GM12878 (cell line): ENCODE results near the gene IFRD1. TPM values are rescaled to one million over a fixed set of nuclear protein-coding genes. Genes with fewer than 3 reads are reported as not detected.

Experiments used
- ATAC-seq: fragments of 200-7000 bp; cut with Tn5 transposase; 3 replicates; pipeline ENCODE4 v1.9.1; 2020; ENCODE audit warnings: mild to moderate bottlenecking, moderate library complexity
- BruUV-seq: library from RNA; stranded (reverse); fragments of 400-500 nt; replicated peaks from 2 replicates; lab custom pipeline; 2021; lab: Mats Ljungman, UMichigan
- CTCF ChIA-PET: fragments of 300-600 bp; sonication (Branson Sonifier 250); formaldehyde crosslinking; extraction: SDS; loops from one replicate; lab custom pipeline; 2021; ENCODE audit warnings: inconsistent platforms; lab: Yijun Ruan, JAX
- POLR2A ChIA-PET: fragments of 350-600 bp; formaldehyde crosslinking; extraction: SDS; loops from one replicate; lab custom pipeline; 2021; ENCODE audit warnings: inconsistent platforms; lab: Charles Lee
- RAD21 ChIA-PET: fragments of 300-600 bp; sonication (Branson Sonifier 250); formaldehyde crosslinking; loops from one replicate; lab custom pipeline; 2023; ENCODE audit warnings: antibody characterized with exemption; ENCODE audit not compliant: unreplicated experiment; lab: Charles Lee
- SMC1A ChIA-PET: fragments of 300-600 bp; sonication (Branson Sonifier 250); formaldehyde crosslinking; loops from one replicate; lab custom pipeline; 2023; ENCODE audit not compliant: unreplicated experiment, uncharacterized antibody; lab: Charles Lee
- DNase-seq: peaks from one replicate; pipeline ENCODE4 v3.0.0-alpha.2; 2011; ENCODE audit warnings: low read depth, low spot score
- FAIRE-seq: peaks from 3 replicates; lab custom pipeline; 2011; peaks lifted over from hg19 to GRCh38; lab: Jason Lieb, UNC
- H2AFZ ChIP-seq: 2 replicates; pipeline ENCODE4 v1.6.0; 2011; ENCODE audit warnings: low read depth, low read length, control low read depth; ENCODE audit not compliant: control insufficient read depth
- H3K27ac ChIP-seq: 2 replicates; pipeline ENCODE4 v1.5.1; 2011; ENCODE audit warnings: control low read depth; ENCODE audit not compliant: control insufficient read depth, insufficient read depth
- H3K27me3 ChIP-seq, 2 experiments: replicated peaks in 1 of 2; 2 replicates each; pipeline versions ENCODE4 v1.6.0 to v1.6.1; 2011; ENCODE audit warnings: low read length in 1 of 2; ENCODE audit not compliant: control insufficient read depth in 2 of 2, insufficient read depth in 2 of 2
- H3K36me3 ChIP-seq, 2 experiments: 2 replicates each; pipeline ENCODE4 v1.5.1; 2011; ENCODE audit warnings: low read length in 1 of 2; ENCODE audit not compliant: control insufficient read depth in 2 of 2, insufficient read depth in 2 of 2
- H3K4me1 ChIP-seq: 2 replicates; pipeline ENCODE4 v1.6.1; 2011; ENCODE audit warnings: mild to moderate bottlenecking, low read length, moderate library complexity, mixed read lengths; ENCODE audit not compliant: control insufficient read depth, insufficient read depth
- H3K4me2 ChIP-seq: 2 replicates; pipeline ENCODE4 v1.6.0; 2011; ENCODE audit warnings: control low read depth; ENCODE audit not compliant: control insufficient read depth, insufficient read depth
- H3K4me3 ChIP-seq: fragments of 200-600 bp; sonication (generic); 2 replicates; pipeline ENCODE4 v1.5.1; 2016
- H3K79me2 ChIP-seq: 2 replicates; pipeline ENCODE4 v1.6.0; 2011; ENCODE audit warnings: low read length; ENCODE audit not compliant: control insufficient read depth, insufficient read depth
- H3K9ac ChIP-seq: 2 replicates; pipeline ENCODE4 v1.8.0; 2011; ENCODE audit warnings: low read length, control low read depth, mixed read lengths; ENCODE audit not compliant: control insufficient read depth, insufficient read depth
- H3K9me3 ChIP-seq: replicated peaks from 3 replicates; pipeline ENCODE4 v1.5.1; 2011; ENCODE audit warnings: mild to moderate bottlenecking, low read length; ENCODE audit not compliant: control insufficient read depth, insufficient read depth
- H4K20me1 ChIP-seq: 2 replicates; pipeline ENCODE4 v1.6.0; 2011; ENCODE audit not compliant: control insufficient read depth, insufficient read depth
- ATF2 ChIP-seq: IDR thresholded peaks from 2 replicates; pipeline ENCODE4 v1.6.1; 2012; ENCODE audit warnings: low read length, inconsistent platforms
- BCL11A ChIP-seq: IDR thresholded peaks from 2 replicates; pipeline ENCODE4 v1.6.1; 2011; ENCODE audit warnings: low read depth, low read length
- BMI1 ChIP-seq: fragments of 450-650 bp; IDR thresholded peaks from 2 replicates; pipeline ENCODE4 v1.6.1; 2016; ENCODE audit warnings: mild to moderate bottlenecking, moderate library complexity, borderline replicate concordance
- EED ChIP-seq: sonication (generic); IDR thresholded peaks from 2 replicates; pipeline ENCODE4 v1.6.1; 2016; ENCODE audit warnings: antibody characterized with exemption, low read depth
- MAX ChIP-seq: IDR thresholded peaks from 2 replicates; pipeline ENCODE4 v1.6.1; 2012; ENCODE audit warnings: low read depth, low read length, improper control_type of control experiment
- MTA3 ChIP-seq: IDR thresholded peaks from 2 replicates; pipeline ENCODE4 v1.6.1; 2012; ENCODE audit warnings: low read length, inconsistent platforms, borderline replicate concordance
- NRF1 ChIP-seq: conservative IDR thresholded peaks from 2 replicates; pipeline ENCODE4 v1.6.1; 2011; ENCODE audit warnings: mild to moderate bottlenecking, low read depth, low read length, improper control_type of control experiment
- PRDM15 ChIP-seq: fragments of 450-650 bp; formaldehyde crosslinking; IDR thresholded peaks from 2 replicates; pipeline ENCODE4 v1.4.0; 2020; ENCODE audit warnings: mild to moderate bottlenecking, moderate library complexity
- RELA ChIP-seq: fragments of 450-650 bp; IDR thresholded peaks from 2 replicates; pipeline ENCODE4 v1.8.0; 2014; ENCODE audit warnings: borderline replicate concordance; ENCODE audit not compliant: partially characterized antibody
- RUNX3 ChIP-seq: IDR thresholded peaks from 2 replicates; pipeline ENCODE4 v1.6.1; 2012; ENCODE audit warnings: low read length, inconsistent platforms
- SMAD1 ChIP-seq: fragments of 450-650 bp; IDR thresholded peaks from 2 replicates; pipeline ENCODE4 v1.6.1; 2018; ENCODE audit warnings: mild to moderate bottlenecking, low read depth; ENCODE audit not compliant: partially characterized antibody
- SPI1 ChIP-seq: IDR thresholded peaks from 2 replicates; pipeline ENCODE4 v1.6.1; 2011; ENCODE audit warnings: low read depth, mild to moderate bottlenecking, low read length, moderate library complexity, borderline replicate concordance; ENCODE audit not compliant: insufficient read depth
- SREBF1 ChIP-seq: IDR thresholded peaks from 2 replicates; pipeline ENCODE4 v1.6.1; 2012; ENCODE audit warnings: mild to moderate bottlenecking, low read length
- TBL1XR1 ChIP-seq: IDR thresholded peaks from 2 replicates; pipeline ENCODE4 v1.6.1; 2012; ENCODE audit warnings: low read depth, low read length, improper control_type of control experiment
- ZNF384 ChIP-seq: IDR thresholded peaks from 2 replicates; pipeline ENCODE4 v1.6.1; 2012; ENCODE audit warnings: low read depth, mild to moderate bottlenecking, low read length, improper control_type of control experiment, borderline replicate concordance
- ZZZ3 ChIP-seq: IDR thresholded peaks from 2 replicates; pipeline ENCODE4 v1.6.1; 2011; ENCODE audit warnings: low read depth; ENCODE audit not compliant: control insufficient read depth, insufficient read length
- WGBS: methylation state at CpG from one replicate; pipeline ENCODE4 v1.1.6; 2016; ENCODE audit warnings: low lambda C conversion rate; ENCODE audit not compliant: insufficient replicate concordance, insufficient coverage; ENCODE audit errors: missing lambda C conversion rate; 5-methylcytosine and 5-hydroxymethylcytosine counted together
- in situ Hi-C: fragments of 300-500 bp; cut with MboI; formaldehyde crosslinking; loops from 9 replicates; pipeline ENCODE4 v1.14.3; 2018; ENCODE audit warnings: mixed read lengths
- intact Hi-C: fragments of 100-400 bp; cut with micrococcal nuclease; formaldehyde crosslinking; loops from one replicate; pipeline ENCODE4 v1.14.2; 2022; ENCODE audit not compliant: unreplicated experiment
- polyA plus RNA-seq, 11 experiments: library from polyadenylated mRNA; depleted of rRNA in 4 of 11; unstranded in 6 of 11; stranded (reverse) in 5 of 11; fragments of >200 nt; fragmentation: Nextera tagmentation in 4 of 11; fragmentation: Illumina TruSeq in 1 of 11; extraction: Ambion mirVana in 4 of 11; extraction: Trizol in 1 of 11; gene quantifications; 1 replicate in 1 of 11; 2 replicates in 10 of 11; pipeline versions ENCODE4 v1.2.1 to v1.2.3, GENCODE V29; 2011 to 2016; ENCODE audit warnings: inconsistent platforms in 2 of 11, missing spikeins in 2 of 11, low read depth in 1 of 11
- total RNA-seq, 4 experiments: library from RNA; depleted of rRNA in 3 of 4; stranded (reverse); fragments of >200 nt in 3 of 4; fragmentation: Illumina TruSeq in 1 of 4; extraction: Trizol in 1 of 4; gene quantifications; 2 replicates each; pipeline versions ENCODE4 v1.2.1 to v1.2.3, GENCODE V29; 2013 to 2021
- TF ChIP-seq, protein P1 (sequence below): IDR thresholded peaks from 2 replicates; pipeline ENCODE4 v1.6.1; 2011; ENCODE audit warnings: low read depth, mild to moderate bottlenecking, low read length, moderate library complexity, borderline replicate concordance; ENCODE audit errors: extremely low read depth

Gene IFRD1
- total and polyA plus RNA-seq, 10 of the 15 experiments (the other 5 are each of a cell fraction or from before 2014, with no cell fraction given): 9.6 to 31.1 (median 19.9) TPM

DNA sequence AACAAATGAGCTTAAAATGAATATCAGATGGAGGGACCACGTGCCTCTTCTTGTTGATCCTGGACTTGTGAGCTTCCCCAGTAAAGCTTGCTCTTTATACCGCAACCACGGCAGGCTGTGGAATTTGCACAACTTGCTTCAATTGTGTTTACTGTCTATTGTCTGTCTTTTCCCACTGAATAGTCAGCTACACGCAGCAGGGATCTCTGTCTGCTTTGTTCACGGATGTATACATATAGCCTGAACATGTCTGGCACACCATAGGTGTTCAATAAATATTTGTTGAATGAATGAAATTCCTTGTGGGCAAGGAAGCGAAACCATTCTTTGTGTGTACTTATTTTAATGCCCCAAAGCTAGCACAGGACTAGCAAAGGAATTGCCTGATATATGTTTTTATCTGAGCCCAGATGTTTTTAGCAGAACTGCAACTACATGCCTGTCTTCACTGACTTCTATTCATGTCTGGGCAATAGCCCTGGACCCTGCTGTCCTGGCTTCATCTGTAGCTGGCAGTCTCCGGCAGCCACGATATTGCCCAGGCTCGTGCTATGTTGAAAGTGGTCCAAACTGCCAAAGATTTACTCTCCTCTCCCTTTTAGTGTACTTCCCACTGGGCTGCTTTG, 29.9 kb upstream of the IFRD1 start:
- Histone ChIP-seq H3K79me2 (no peaks in the 10 kb centered on the region), H3K4me3 (no peak overlapping the region), H4K20me1 (no peaks in the 10 kb centered on the region), H3K4me1 (peaks cover 8% of the 10 kb centered on the region; the same call in 1 of the 2 replicates), H3K27me3 (no peaks in the 10 kb centered on the region; a peak in 1 of 4 replicates), H3K27ac (no peak overlapping the region), H3K9ac (no peak overlapping the region), H3K9me3 (no peaks in the 10 kb centered on the region), H2AFZ (no peak overlapping the region), H3K4me2 (no peak overlapping the region), H3K36me3 (no peaks in the 10 kb centered on the region)
- ATAC-seq (no peak), DNase-seq (no peak), FAIRE-seq (no peak)
- BruUV-seq: no TSS peak
- SMC1A ChIA-PET: no interaction called here
- RAD21 ChIA-PET: no interaction called here
- POLR2A ChIA-PET: no interaction called here
- 78% methylated on average over 9 of the region's 9 CpGs for WGBS
- intact Hi-C loops (no loop called here), in situ Hi-C loops (no loop called here)
- TF ChIP-seq TBL1XR1 (no peak), MAX (no peak), SPI1 (no peak), RELA (no peak), PRDM15 (CRISPR knock-in tag) (no peak), ATF2 (no peak), ZNF384 (no peak), NRF1 (no peak), SMAD1 (no peak), SREBF1 (no peak), BCL11A (no peak), MTA3 (no peak), RUNX3 (no peak), ZZZ3 (no peak), EED (no peak), BMI1 (no peak)
- TF ChIP-seq, protein P1, sequence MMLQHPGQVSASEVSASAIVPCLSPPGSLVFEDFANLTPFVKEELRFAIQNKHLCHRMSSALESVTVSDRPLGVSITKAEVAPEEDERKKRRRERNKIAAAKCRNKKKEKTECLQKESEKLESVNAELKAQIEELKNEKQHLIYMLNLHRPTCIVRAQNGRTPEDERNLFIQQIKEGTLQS: no peak
- CTCF ChIA-PET: no interaction called here
